ENCODE results near the gene AGMO.

The AGMO gene

DNA sequence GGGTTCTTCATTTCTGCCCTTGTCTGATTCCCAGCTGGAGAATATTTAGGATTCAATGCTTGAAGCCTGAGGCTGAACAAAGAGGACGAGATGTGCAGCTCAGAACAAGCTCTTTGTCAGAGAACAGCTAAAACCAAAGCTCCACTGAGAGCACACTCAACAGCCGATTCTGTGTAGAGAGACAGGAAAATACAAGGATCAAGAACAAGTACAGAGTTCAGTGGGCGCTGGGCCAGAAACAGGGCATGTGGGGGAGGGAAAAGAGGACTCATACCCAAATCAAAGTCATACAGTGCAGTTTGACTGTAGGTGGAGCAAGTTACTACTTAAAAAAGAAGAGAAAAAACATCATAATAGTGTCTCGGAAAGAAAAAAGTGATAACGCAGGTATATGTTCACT is at the start of gene AGMO:
TSS of gene AGMO (minus strand) at position 181 of the 400 bp plus-strand sequence.
- TF ChIP-seq, protein P1, sequence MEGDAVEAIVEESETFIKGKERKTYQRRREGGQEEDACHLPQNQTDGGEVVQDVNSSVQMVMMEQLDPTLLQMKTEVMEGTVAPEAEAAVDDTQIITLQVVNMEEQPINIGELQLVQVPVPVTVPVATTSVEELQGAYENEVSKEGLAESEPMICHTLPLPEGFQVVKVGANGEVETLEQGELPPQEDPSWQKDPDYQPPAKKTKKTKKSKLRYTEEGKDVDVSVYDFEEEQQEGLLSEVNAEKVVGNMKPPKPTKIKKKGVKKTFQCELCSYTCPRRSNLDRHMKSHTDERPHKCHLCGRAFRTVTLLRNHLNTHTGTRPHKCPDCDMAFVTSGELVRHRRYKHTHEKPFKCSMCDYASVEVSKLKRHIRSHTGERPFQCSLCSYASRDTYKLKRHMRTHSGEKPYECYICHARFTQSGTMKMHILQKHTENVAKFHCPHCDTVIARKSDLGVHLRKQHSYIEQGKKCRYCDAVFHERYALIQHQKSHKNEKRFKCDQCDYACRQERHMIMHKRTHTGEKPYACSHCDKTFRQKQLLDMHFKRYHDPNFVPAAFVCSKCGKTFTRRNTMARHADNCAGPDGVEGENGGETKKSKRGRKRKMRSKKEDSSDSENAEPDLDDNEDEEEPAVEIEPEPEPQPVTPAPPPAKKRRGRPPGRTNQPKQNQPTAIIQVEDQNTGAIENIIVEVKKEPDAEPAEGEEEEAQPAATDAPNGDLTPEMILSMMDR (IDR thresholded peaks at IDR 0.05): no peak
- H3K27ac ChIP-seq: no peak within 1 kb of the TSS
- no peaks in the 10 kb centered on the region for H3K27me3 ChIP-seq
- no peaks in the 10 kb centered on the region for H3K4me1 ChIP-seq (ENCODE audit: control insufficient read depth in 1 of 2, insufficient read depth in 1 of 2, low read depth in 1 of 2, low read length in 1 of 2)
- no peaks in the 10 kb centered on the region for H3K9me3 ChIP-seq
- no peaks in the 10 kb centered on the region for H3K36me3 ChIP-seq
- no peak within 1 kb of the TSS for H3K4me3 ChIP-seq (ENCODE audit: low read depth in 1 of 2, low read length in 1 of 2)

DNA sequence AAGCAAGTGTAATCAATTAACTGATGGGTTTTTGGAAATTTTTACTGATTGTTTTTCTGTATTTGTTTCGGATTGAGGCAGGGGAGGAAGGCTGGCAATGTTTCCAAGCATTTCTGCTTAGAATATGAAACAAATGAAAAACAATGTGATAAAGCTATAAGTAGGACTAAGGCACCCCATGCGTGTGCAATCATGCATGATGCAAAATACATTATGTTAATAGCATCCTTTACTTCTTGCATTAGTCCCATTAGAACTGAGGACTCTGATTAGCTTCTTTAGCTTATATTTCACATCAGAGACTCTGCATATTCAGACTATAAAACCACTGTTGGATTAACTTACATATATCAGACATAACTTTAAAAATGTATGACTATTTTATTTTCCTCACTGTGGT is 48.7 kb upstream of the AGMO start:
- H3K4me3 ChIP-seq (ENCODE audit: low read depth in 1 of 2, low read length in 1 of 2): no peak overlapping the region
- H3K4me1 ChIP-seq (ENCODE audit: control insufficient read depth in 1 of 2, insufficient read depth in 1 of 2, low read depth in 1 of 2, low read length in 1 of 2): no peaks in the 10 kb centered on the region
- H3K27me3 ChIP-seq: no peaks in the 10 kb centered on the region
- no peaks in the 10 kb centered on the region for H3K36me3 ChIP-seq
- H3K27ac ChIP-seq: no peak overlapping the region
- TF ChIP-seq, protein P1 (IDR thresholded peaks at IDR 0.05): no peak
- H3K9me3 ChIP-seq: no peaks in the 10 kb centered on the region

DNA sequence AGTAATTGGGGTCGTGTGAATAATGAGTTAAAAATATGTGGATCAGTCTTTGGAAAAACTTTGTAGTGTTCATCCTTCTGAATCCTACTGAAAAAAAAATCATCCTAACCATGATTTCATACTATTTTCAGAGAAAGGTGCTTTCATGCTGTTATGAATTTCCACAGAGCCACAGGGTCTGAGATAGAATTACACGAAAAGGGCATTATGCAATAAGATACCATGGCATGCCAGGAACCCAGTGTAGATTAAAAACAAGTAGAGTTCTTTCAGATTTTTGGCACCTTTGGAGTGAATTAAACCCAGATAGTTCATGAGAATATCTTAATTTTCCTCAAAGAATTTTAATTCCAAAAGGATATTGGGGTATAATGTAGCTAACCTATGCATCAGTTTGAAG is 47.5 kb upstream of the AGMO start:
- Histone ChIP-seq H3K4me1 (ENCODE audit: control insufficient read depth in 1 of 2, insufficient read depth in 1 of 2, low read depth in 1 of 2, low read length in 1 of 2) (no peaks in the 10 kb centered on the region), H3K9me3 (no peaks in the 10 kb centered on the region), H3K4me3 (ENCODE audit: low read depth in 1 of 2, low read length in 1 of 2) (no peak overlapping the region), H3K36me3 (no peaks in the 10 kb centered on the region), H3K27me3 (no peaks in the 10 kb centered on the region), H3K27ac (no peak overlapping the region)
- TF ChIP-seq, protein P1 (IDR thresholded peaks at IDR 0.05): no peak

DNA sequence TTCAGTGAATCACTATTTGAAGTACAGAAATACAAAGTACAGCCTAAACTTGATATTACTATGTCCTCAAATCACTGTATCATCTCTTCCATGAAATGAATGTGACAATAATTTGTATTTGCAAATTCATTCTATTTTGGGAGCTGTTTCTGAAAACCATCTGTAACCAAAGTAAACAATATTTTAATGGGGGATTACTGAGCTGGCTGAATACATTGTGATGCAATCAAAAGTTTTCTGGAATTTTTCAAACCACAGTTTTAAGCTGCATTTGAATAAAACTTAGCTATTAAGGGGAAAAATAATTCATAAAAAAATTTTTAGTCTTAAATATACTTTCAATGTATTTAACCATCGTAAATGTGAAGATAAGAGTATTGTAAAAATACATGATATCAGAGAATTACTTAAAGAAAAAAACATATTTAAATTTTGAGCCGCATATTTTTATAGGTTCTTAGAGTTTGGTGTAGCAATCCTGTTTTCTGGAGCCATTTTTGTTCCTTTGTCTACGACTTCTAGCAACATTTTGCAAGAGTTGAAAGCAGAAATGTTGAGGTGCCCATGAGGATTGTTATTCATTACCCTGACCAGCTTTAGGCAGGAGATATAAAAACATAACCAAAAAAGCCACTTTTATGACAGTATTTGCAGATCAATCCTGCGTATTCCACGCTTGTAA is 45.9 kb upstream of the AGMO start:
- Histone ChIP-seq H3K9me3 (no peaks in the 10 kb centered on the region), H3K27ac (no peak overlapping the region), H3K27me3 (no peaks in the 10 kb centered on the region), H3K4me1 (ENCODE audit: control insufficient read depth in 1 of 2, insufficient read depth in 1 of 2, low read depth in 1 of 2, low read length in 1 of 2) (no peaks in the 10 kb centered on the region), H3K4me3 (ENCODE audit: low read depth in 1 of 2, low read length in 1 of 2) (no peak overlapping the region), H3K36me3 (no peaks in the 10 kb centered on the region)
- TF ChIP-seq, protein P1 (IDR thresholded peaks at IDR 0.05): no peak

DNA sequence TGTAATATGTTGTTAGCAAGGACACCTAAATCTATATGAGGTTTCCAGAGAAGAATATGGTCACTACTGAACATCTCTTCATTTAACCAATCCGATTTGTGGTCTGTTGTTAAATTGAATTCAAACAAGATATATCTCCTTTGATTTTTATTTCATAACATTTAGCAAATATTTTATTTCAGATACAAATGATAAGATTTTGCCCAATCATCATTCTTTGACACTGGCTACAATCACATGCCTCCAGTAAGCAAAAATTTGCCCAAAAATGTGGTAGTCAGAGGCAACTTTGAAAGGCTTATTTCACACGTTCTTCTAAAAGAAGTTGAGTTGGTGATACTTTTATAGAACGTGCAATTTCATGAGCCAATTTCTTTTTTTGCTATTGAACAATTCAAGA is 44.7 kb upstream of the AGMO start:
- Histone ChIP-seq H3K27ac (no peak overlapping the region), H3K9me3 (no peaks in the 10 kb centered on the region), H3K36me3 (no peaks in the 10 kb centered on the region), H3K4me3 (ENCODE audit: low read depth in 1 of 2, low read length in 1 of 2) (no peak overlapping the region), H3K27me3 (no peaks in the 10 kb centered on the region), H3K4me1 (ENCODE audit: control insufficient read depth in 1 of 2, insufficient read depth in 1 of 2, low read depth in 1 of 2, low read length in 1 of 2) (no peaks in the 10 kb centered on the region)
- TF ChIP-seq, protein P1 (IDR thresholded peaks at IDR 0.05): no peak

All from neutrophil (primary cell).